Activated effector memory CD4-positive, alpha-beta T cell treated with Interleukin-2 at 50 U/mL for 16 hours (primary cell): ENCODE data around the gene PRIM2.
"Not testable (repeated sequence)": the region's sequence is repeated elsewhere in the genome, so short reads cannot be mapped to it uniquely, and the experiment has no call there.

Experiments
- DNase-seq: peaks from one replicate; pipeline ENCODE4 v3.0.0-alpha.2; 2020

The PRIM2 gene

DNA sequence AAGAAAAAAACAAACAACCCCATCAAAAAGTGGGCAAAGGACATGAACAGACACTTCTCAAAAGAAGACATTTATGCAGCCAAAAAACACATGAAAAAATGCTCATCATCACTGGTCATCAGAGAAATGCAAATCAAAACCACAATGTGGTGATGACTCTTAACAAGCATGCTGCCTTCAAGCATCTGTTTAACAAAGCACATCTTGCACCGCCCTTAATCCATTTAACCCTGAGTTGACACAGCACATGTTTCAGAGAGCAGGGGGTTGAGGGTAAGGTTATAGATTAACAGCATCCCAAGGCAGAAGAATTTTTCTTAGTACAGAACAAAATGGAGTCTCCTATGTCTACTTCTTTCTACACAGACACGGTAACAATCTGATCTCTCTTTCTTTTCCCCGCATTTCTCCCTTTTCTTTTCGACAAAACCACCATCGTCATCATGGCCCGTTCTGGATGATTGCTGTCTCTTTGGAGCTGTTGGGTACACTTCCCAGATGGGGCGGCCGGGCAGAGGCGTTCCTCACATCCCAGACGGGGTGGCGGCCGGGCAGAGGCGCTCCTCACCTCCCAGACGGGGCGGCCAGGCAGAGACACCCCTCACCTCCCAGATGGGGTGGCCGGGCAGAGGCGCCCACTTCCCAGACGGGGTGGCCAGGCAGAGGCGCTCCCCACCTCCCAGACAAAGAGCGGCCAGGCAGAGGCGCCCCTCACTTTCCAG lies 7.2 kb upstream of the PRIM2 start:
- not testable (repeated sequence) for DNase-seq

DNA sequence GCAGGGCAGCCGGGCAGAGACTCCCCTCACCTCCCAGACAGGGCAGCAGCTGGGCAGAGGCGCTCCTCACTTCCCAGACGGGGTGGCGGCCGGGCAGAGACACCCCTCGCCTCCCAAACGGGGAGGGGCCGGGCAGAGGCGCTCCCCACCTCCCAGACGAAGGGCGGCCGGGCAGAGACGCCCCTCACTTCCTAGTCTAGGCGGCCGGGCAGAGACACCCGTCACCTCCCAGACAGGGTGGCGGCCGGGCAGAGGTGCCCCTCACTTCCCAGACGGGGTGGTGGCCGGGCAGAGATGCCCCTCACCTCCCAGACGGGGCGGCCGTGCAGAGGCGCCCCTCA lies 6.6 kb upstream of the PRIM2 start:
- DNase-seq = no peak

DNA sequence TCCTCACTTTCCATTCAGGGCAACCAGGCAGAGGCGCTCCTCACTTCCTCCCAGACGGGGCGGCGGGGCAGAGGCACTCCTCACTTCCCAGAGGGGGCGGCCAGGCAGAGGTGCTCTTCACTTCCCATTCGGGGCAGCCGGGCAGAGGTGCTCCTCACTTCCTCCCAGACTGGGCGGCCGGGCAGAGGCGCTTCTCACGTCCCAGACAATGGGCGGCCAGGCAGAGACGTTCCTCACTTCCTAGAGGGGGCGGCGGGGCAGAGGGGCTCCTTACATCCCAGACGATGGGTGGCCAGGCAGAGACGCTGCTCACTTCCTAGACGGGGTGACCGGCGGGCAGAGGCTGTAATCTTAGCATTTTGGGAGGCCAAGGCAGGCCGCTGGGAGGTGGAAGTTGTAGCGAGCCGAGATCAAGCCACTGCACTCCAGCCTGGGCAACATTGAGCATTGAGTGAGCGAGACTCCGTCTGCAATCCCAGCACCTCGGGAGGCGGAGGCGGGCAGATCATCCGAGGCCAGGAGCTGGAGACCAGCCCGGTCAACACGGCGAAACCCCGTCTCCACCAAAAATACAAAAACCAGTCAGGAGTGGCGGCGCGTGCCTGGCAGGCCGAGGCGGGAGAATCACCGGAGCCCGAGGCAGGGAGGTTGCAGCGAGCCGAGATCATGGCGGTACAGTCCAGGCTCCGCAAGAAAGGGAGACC lies 6.0 kb upstream of the PRIM2 start:
- DNase-seq = not testable (repeated sequence)

DNA sequence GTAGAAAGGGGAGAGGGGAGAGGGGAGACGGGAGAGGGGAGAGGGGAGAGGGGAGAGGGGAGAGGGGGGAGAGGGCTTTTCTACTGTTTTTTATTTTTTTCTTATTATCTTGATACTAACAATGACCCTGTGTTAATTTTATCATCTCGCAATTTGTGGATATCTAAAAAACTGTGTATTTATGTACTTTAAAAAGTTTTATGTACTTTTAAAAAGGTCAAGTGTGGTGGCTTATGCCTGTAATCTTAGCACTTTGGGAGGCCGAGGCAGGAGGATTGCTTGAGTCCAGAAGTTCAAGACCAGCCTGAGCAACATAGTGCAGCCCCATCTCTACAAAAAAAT lies 5.5 kb upstream of the PRIM2 start:
- no peak for DNase-seq

GRCh38 chr6:57313009-57313408 lies 4.4 kb upstream of the PRIM2 start:
- no peak for DNase-seq

- no peak for DNase-seq
Observed at GRCh38 chr6:57313711-57314471, 3.5 kb upstream of the PRIM2 start.

DNA sequence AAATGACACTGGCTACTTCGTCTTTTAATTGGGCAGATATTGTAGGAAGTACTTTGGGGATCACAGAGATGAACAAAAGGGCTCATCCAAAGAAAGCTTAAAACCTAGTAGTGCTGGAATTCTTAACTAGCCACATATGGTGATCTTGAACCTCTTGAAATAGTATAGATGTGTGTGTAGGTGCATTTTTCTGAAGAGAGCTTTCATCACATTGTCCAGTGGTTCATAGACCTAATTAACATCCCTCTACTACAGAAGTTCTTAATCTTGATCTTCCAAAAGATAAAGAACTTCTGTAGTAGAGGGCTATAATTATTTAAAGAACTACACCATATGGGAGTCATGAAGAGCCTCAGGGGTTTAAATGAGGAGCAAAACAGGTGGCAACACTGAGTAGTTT lies 2.3 kb upstream of the PRIM2 start:
- DNase-seq = no peak

- no peak for DNase-seq
Observed at GRCh38 chr6:57315851-57316250, 1.6 kb upstream of the PRIM2 start.

DNA sequence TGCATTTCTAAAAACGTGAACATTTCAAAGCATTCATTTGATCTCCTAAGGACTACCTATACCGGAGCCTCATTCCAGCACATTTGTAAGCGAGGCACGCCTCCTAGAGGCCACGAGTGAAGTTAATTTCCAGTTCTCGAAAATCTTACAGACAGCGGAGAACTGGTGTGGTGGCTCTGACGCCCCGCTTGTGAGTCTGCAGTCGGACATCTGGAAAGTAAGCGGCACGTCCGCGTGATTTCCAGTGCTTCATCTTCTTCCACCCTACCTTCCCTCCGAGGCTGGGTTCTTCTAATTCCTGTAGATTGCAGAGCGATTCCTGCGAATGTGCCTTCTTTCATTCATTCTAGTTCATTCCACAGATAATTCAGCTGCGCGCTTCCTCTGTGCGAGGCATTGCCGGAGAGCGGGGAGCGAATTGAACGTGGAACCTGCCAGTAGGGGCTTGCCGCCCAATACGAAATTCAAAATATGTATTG lies 810 bp upstream of the PRIM2 start:
- peak; percentile 75 for DNase-seq

DNA sequence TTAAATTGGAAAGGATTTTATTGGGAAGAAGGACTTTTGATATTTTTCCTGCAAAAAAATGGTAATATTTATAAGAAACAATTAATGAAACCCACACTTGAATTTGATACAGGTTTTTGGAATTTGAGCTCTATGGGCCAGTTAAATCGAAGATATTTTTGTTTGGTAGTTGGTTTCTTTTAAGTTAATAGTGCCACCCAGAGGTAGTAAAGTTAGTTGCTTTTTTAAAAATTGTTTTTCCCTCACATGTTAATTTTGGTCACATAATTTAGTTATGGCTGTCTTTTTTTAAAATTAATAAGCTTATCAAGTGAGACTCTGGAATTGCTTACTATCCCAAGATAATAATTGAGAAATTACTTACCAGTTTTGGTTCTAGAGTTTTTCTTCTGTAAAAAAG lies 7.1 kb downstream of the PRIM2 start:
- no peak for DNase-seq

GRCh38 chr6:57327311-57327710 lies 9.9 kb downstream of the PRIM2 start:
- DNase-seq = no peak

- no peak for DNase-seq
Observed at GRCh38 chr6:57328074-57328473, 10.6 kb downstream of the PRIM2 start.

GRCh38 chr6:57329933-57330332 lies 12.5 kb downstream of the PRIM2 start:
- DNase-seq = no peak

DNA sequence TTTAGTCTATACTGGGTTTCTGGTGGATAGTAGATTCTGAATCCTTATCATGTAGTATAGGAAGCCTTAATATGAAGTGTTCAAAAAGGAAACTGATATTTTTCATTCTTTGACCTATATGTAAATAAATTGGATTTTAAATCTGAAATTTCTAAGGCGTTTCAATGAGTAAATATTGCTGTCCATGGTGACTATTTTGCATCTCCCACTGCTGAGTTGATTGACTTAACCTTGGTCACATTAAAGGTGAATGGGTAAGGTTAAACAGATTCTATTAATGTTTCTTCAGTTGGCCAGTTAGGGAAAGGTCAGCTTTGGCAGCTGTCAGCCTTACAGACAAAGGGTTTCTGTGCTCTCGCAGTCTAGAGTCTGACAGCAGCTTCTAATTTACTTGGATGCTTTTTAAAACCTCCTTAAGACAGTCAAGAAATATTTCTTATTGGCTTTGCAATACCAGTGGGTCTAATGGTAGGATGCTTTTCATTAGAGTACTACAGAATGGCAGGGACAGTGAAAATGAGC lies 24.8 kb downstream of the PRIM2 start:
- no peak for DNase-seq

GRCh38 chr6:57343342-57343741 lies 25.9 kb downstream of the PRIM2 start:
- not testable (repeated sequence) for DNase-seq

GRCh38 chr6:57346715-57347114 lies 29.3 kb downstream of the PRIM2 start:
- not testable (repeated sequence) for DNase-seq

- DNase-seq = not testable (repeated sequence)
Observed at GRCh38 chr6:57347597-57347996, 30.2 kb downstream of the PRIM2 start.

GRCh38 chr6:57350443-57350842 lies 33.0 kb downstream of the PRIM2 start:
- not testable (repeated sequence) for DNase-seq

DNA sequence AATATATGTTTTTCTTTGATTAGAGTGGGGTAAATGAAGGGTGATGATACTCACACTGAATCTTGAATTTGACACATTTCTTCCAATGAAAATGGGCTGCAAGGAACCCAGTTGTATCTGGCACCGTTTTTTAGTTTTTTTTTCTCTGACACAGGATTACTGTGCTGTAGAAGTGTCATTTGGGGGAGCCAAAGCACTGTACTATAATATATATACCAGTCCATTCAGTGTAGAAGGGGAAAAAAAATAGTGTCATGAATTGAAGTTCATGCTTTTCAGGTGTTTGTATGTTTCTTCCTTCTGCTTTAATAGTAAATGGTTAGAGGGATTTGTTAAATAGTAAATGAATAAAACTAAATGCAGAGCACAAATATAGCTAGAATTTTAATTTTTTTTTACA lies 35.2 kb downstream of the PRIM2 start:
- not testable (repeated sequence) for DNase-seq

DNA sequence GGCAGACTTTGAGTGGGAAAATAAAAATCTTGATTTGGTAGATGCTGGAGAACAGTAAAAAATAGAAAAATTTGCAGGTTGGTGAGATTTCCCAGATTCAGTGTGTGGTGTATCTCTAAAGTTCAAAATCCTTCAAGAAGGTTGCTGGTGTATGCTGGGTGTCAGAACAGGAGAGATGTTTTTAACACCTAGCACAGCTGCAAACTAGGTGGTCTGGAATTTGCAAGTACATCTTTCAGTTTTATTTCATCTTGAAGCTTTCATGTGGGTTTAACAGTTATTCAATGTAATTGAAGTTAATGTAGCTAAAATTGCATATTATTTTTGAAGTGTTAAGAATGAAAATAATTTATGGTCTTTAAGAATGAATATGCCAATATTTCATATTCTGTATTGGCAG lies 40.9 kb downstream of the PRIM2 start:
- not testable (repeated sequence) for DNase-seq

DNA sequence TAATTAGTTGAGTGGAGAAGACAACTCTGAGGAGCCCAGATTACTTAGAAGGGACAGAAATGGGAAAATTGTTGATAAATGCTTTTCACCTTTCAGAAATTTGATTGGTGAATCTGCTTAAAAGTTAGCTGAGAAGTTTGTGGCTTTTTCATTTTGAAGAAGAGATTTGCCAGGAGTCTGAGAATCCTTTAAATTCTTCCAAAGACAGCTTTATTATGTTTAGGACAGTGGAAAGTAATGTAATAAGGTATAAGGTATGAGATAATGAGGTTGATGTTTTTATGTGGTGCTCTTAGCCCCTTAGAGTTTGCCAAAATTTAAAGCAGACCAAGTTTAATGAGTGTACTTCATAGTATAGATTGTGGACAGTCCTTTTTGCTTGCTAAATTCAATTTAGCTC lies 42.3 kb downstream of the PRIM2 start:
- not testable (repeated sequence) for DNase-seq

DNA sequence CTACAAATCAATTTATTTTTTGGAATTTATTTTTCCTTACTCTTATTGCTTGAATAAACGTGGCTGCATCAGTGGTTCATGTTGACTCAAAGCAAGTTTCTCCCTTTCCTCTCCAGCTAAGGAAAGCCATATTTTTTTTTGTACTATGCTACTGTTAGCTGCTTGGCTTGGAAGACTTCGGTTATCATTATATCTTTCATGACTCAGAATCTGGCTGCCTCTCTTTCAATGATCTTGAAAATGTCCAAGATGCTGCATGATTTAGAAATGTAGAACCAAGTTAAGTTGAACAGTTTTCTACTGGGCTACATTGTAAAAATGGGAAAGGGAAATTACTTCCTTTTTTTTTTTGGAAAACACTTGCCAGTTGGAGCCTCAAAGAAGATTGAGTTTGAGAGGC lies 44.9 kb downstream of the PRIM2 start:
- not testable (repeated sequence) for DNase-seq

- not testable (repeated sequence) for DNase-seq
Observed at GRCh38 chr6:57365076-57365583, 47.7 kb downstream of the PRIM2 start.
